HL-60 (cell line): ENCODE data around the gene ITGA5.

ENCODE experiments used
- CTCF ChIP-seq: IDR thresholded peaks from one replicate; pipeline ENCODE4 v1.5.1; 2011; ENCODE audit warnings: low read length, control low read depth, inconsistent platforms; ENCODE audit not compliant: insufficient read depth
- GABPA ChIP-seq: IDR thresholded peaks from 2 replicates; pipeline ENCODE4 v1.6.1; 2012; ENCODE audit warnings: low read depth
- POLR2AphosphoS5 ChIP-seq: IDR thresholded peaks from 2 replicates; pipeline ENCODE4 v1.6.1; 2012; ENCODE audit warnings: low read depth
- REST ChIP-seq: IDR thresholded peaks from 2 replicates; pipeline ENCODE4 v1.6.1; 2012; ENCODE audit warnings: low read depth; ENCODE audit not compliant: insufficient replicate concordance
- SPI1 ChIP-seq: IDR thresholded peaks from 2 replicates; pipeline ENCODE4 v1.6.1; 2012; ENCODE audit warnings: low read depth, mild to moderate bottlenecking, borderline replicate concordance

- no peak for TF ChIP-seq POLR2AphosphoS5
- TF ChIP-seq CTCF, result no peak
- no peak for TF ChIP-seq REST
- TF ChIP-seq SPI1, result no peak
- TF ChIP-seq GABPA, result no peak
Observed at GRCh38 chr12:54352891-54353874, 65.9 kb downstream of the ITGA5 start.
